ENCODE measurements around the gene PTBP2. TPM values are rescaled to one million over a fixed set of nuclear protein-coding genes. Genes with fewer than 3 reads are reported as not detected.
"Not testable (repeated sequence)": the region's sequence is repeated elsewhere in the genome, so short reads cannot be mapped to it uniquely, and the experiment has no call there.

The PTBP2 gene
- total and polyA plus RNA-seq, 3 donors from 2014 or later: 41.0 to 109 (median 61.4) TPM

- no peaks in the 10 kb centered on the region for H3K4me1 ChIP-seq
- no peaks in the 10 kb centered on the region for H3K9me3 ChIP-seq
- TF ChIP-seq CTCF (IDR thresholded peaks at IDR 0.05) (no peak), POLR2A (IDR thresholded peaks at IDR 0.05) (no peak)
- no peak overlapping the region for H3K4me3 ChIP-seq
- WGBS, 2 donors: 95 to 99% methylated on average over 4 of the region's 4 CpGs
- no peaks in the 10 kb centered on the region for H3K27me3 ChIP-seq
- no peaks in the 10 kb centered on the region for H3K36me3 ChIP-seq (ENCODE audit: low read depth, missing control alignments)
- DNase-seq: no peak
- H3K27ac ChIP-seq: no peak overlapping the region
- intact Hi-C loops (cut with DNase I; ENCODE audit: low total_unique reads): no loop called here
Measured at GRCh38 chr1:96792220-96792619, 70.6 kb downstream of the PTBP2 start.

GRCh38 chr1:96801696-96802095, 80.1 kb downstream of the PTBP2 start:
- 78 to 94% methylated on average over 12 to 14 of the region's 14 CpGs for WGBS, 2 donors
- DNase-seq; H3K36me3 ChIP-seq (ENCODE audit: low read depth, missing control alignments); H3K27me3 ChIP-seq; H3K9me3 ChIP-seq; H3K27ac ChIP-seq; H3K4me1 ChIP-seq; H3K4me3 ChIP-seq; intact Hi-C loops (cut with DNase I; ENCODE audit: low total_unique reads): not testable (repeated sequence)

GRCh38 chr1:96804648-96805047, 83.1 kb downstream of the PTBP2 start:
- no peaks in the 10 kb centered on the region for H3K27me3 ChIP-seq
- H3K4me3 ChIP-seq: no peak overlapping the region
- H3K4me1 ChIP-seq: no peaks in the 10 kb centered on the region
- TF ChIP-seq CTCF (IDR thresholded peaks at IDR 0.05) (no peak), POLR2A (IDR thresholded peaks at IDR 0.05) (no peak)
- intact Hi-C loops (cut with DNase I; ENCODE audit: low total_unique reads): no loop called here
- 45 to 69% methylated on average over 5 of the region's 5 CpGs for WGBS, 2 donors
- H3K36me3 ChIP-seq (ENCODE audit: low read depth, missing control alignments): no peaks in the 10 kb centered on the region
- no peaks in the 10 kb centered on the region for H3K9me3 ChIP-seq
- H3K27ac ChIP-seq: no peak overlapping the region
- DNase-seq: no peak

GRCh38 chr1:96808191-96808590, 86.6 kb downstream of the PTBP2 start:
- no peak overlapping the region for H3K27ac ChIP-seq
- no peaks in the 10 kb centered on the region for H3K4me1 ChIP-seq
- intact Hi-C loops (cut with DNase I; ENCODE audit: low total_unique reads): no loop called here
- no peak overlapping the region for H3K4me3 ChIP-seq
- no peak for TF ChIP-seq CTCF (IDR thresholded peaks at IDR 0.05)
- no peak for TF ChIP-seq POLR2A (IDR thresholded peaks at IDR 0.05)
- H3K36me3 ChIP-seq (ENCODE audit: low read depth, missing control alignments): no peaks in the 10 kb centered on the region
- no peaks in the 10 kb centered on the region for H3K27me3 ChIP-seq
- no peak for DNase-seq
- no peaks in the 10 kb centered on the region for H3K9me3 ChIP-seq
- 59 to 66% methylated on average over 2 of the region's 2 CpGs for WGBS, 2 donors

- H3K27me3 ChIP-seq: no peaks in the 10 kb centered on the region
- intact Hi-C loops (cut with DNase I; ENCODE audit: low total_unique reads): no loop called here
- H3K4me3 ChIP-seq: no peak overlapping the region
- H3K36me3 ChIP-seq (ENCODE audit: low read depth, missing control alignments): no peaks in the 10 kb centered on the region
- no peak for DNase-seq
- no peak for TF ChIP-seq POLR2A (IDR thresholded peaks at IDR 0.05)
- TF ChIP-seq CTCF (IDR thresholded peaks at IDR 0.05): no peak
- no peaks in the 10 kb centered on the region for H3K4me1 ChIP-seq
- no peak overlapping the region for H3K27ac ChIP-seq
- WGBS, 2 donors: 92% methylated on average over 1 of the region's 1 CpG
- no peaks in the 10 kb centered on the region for H3K9me3 ChIP-seq
Measured at GRCh38 chr1:96815914-96816313, 94.3 kb downstream of the PTBP2 start.

Data from testis (tissue), 3 donors.